GM18870 (cell line): ENCODE results near the gene RNASE9.
A peak's percentile ranks its signal among the peaks of the same experiment; 100 is the strongest.
"Not testable (repeated sequence)": the region's sequence is repeated elsewhere in the genome, so short reads cannot be mapped to it uniquely, and the experiment has no call there.

Experiments used
- ATAC-seq: cut with Tn5 transposase; IDR thresholded peaks from one replicate; pipeline ENCODE4 v1.9.1; 2021; ENCODE audit warnings: moderate library complexity; ENCODE audit not compliant: unreplicated experiment

RNASE9 gene

DNA sequence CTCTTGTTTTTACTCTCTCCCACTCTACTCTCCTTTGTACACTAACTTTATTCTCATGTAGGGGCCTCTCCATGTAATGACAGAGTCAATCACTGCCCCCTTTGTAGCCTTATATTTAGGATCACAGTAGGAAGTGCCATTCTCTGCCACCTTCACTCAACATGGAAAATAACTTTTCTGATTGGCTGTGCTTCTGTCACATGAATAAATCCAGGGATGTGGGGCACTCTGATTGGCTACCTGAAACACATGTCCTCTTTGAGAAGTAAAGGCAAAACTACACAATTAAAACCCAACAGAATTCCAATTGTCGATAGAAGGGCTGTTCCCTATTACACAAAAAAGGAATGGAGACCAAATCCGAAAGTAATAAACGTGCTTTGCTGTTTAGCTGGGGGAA is at the start of gene RNASE9:
Gene RNASE9 (minus strand): TSS at position 87 of the 400 bp plus-strand sequence.
- no peak for ATAC-seq

DNA sequence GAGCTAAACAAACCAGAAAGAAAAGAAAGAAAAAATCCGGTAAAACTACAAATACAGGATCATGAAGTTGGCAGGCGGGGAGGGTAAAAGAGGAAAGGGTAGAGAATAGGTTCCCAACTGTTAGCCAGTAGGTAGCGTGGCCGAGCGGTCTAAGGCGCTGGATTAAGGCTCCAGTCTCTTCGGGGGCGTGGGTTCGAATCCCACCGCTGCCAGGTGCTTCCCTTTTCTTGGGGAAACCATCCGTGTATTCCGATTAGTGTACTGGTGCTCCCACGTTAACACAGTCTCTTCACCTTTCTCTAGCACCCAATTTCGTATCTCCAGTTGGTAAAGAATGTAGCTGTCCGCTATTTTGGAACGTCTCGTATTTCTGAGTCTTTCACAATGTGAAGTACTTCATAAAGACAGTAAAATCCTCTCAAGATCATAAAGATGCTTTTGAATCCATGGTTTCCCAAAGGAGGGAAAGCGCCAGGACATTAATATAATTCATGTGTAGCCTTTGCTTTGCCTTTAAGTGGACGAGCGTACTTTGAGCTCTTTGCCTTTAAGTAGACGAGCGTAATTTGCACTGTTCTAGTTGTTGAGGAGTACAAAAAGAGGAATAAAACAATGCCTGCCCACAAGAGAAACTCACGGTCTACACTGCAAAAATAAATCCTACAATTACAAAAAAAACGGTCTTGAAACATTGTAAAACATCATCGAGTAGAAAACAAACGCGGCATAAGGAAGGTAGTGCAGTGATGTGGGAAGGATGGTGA is 49.3 kb upstream of the RNASE9 start:
- ATAC-seq, result no peak

DNA sequence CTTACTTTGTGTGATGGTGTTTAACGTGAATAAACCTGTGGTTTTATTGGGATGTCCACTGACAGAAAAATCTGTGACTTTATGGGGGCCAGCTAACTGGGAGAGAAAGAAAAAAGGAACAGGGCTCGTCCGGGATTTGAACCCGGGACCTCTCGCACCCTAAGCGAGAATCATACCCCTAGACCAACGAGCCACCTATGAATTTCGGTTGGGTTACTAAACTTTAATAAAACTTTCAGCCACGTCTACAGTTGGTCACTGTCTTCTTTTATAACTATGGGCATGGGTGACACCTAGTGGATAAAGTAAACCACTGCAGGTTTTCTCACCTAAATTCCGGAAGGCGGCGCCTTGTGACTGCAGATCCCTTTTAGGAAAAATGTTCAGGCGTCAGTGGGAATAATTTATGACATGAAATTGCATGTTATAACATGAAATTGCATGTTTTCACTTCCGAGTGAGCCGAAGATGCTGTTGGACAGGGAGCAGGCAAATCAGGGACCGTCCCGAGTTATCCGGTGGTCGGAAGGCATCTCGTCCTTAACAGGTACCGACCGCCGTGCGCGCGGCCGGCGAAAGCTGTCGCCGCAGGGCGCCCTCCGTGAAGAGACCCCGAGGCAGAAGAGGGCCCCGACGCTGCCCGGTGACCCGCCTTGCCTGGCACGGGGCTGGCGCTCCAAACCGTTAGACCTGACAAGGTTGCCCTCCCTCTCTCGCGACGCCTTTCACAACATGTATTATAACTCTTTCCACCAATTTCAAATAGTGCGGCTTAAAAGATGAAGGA is 48.6 kb upstream of the RNASE9 start:
- ATAC-seq, result peak; percentile 20

DNA sequence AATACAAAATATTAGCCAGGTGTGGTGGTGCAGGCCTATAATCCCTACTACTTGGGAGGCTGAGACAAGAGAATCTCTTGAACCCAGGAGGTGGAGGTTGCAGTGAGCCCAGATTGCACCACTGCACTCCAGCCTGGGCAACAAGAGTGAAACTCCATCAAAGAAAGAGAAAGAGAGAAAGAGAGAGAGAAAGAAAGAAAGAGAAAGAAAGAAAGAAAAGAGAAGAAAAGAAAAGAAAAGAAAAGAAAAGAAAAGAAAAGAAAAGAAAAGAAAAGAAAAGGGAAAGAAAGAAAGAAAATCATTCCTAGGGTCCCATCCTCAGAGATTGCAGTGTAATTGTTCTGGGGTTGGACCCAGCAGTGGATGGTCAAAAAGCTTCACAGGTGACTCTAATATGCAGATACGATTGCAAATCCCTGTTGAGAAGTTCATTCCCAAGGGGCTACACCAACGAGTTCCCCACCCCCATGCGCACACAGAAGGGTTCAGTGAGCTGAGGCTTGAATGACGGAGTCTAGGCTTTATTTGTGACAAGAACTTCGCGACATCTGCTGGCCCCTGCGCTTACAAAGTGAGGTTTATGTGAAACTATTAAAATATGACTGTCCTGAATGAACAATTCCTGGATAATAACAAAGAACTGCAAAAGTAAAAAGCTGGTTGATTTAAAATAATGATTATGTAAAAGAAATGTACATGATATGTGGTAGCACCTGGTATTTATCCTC is 47.7 kb upstream of the RNASE9 start:
- ATAC-seq, result no peak

- no peak for ATAC-seq
Measured at GRCh38 chr14:20607617-20608016, 46.8 kb upstream of the RNASE9 start.

DNA sequence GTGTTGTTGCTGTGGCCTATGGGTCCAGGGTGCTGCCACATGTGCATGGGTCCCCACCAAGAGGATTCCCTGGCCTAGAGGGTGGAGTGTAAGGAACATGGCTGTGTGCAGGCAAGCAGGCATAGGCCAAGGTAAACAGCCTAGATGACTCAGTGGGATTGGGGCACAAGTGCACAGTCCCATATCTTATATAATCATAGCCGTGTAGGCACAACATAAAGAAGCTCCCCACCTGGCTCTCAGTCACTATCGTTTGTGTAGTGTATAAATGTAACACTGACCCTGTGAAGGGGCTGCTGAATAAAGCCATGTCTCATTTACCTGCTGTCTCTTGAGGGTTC is 46.0 kb upstream of the RNASE9 start:
- ATAC-seq, result no peak

GRCh38 chr14:20606190-20606901 is 45.5 kb upstream of the RNASE9 start:
- ATAC-seq, result no peak

GRCh38 chr14:20603813-20604690 is 43.2 kb upstream of the RNASE9 start:
- no peak for ATAC-seq

- ATAC-seq, result no peak
Measured at GRCh38 chr14:20602583-20602982, 41.7 kb upstream of the RNASE9 start.

GRCh38 chr14:20601522-20601921 is 40.7 kb upstream of the RNASE9 start:
- no peak for ATAC-seq

- ATAC-seq, result no peak
Measured at GRCh38 chr14:20597108-20597507, 36.3 kb upstream of the RNASE9 start.

GRCh38 chr14:20595726-20596125 is 34.9 kb upstream of the RNASE9 start:
- not testable (repeated sequence) for ATAC-seq

GRCh38 chr14:20592574-20592973 is 31.7 kb upstream of the RNASE9 start:
- no peak for ATAC-seq

DNA sequence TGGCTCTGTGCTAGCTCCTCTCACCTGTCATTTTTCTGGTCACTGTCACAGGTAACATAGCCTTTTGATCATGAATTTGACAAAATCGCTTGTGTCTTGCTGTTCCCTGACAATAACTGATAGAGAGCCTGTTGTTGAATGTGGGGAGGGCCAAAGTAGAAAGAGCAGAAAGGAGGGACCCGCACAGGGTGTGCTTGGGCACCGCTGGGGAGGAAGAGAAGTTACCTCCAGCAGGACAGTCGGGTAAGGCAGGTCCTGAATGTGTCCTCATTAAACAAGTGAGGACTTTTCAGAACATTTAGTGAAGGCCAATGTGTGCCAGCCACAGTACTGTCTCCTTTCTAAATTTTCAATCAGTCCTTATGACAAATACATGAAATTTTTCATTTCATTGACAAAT is 30.4 kb upstream of the RNASE9 start, which contains the start of gene RNASE12:
Gene RNASE12 (minus strand): TSS at position 142 of the 400 bp plus-strand sequence. CDS start 653 bp downstream, outside the sequence.
- no peak for ATAC-seq

DNA sequence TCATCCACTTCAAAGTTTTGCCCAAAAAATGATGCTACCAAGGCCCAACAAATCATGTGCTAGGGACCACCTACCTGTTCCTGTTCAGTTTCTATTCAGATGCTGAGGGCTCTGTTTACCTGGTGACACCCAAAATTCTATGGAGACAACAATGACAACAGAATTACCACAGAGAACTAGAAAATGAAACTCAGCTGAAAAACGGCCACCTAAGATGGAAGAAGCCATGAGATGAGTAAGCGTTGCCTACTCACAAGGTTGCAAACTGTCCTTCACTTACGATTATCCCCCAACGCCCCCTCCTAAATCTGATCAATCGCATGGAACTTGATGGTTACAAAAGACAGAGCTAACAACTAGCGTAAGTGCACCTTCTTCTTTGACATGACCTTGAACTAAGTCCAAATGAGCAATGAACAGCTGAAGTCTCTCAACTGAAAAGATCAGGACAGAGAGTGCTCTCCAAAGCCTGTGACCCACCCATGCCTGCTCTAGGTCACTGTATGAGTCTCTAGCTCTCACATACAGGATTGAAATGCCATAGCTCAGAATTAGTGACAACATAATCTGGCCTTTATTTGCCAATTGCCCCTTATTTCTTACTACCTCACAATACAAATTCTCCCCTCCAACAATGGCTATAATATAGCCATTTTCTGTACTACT is 26.8 kb upstream of the RNASE9 start, which contains the start of gene RNASE11:
Gene RNASE11 (minus strand): TSS at position 513 of the 666 bp plus-strand sequence.
- no peak for ATAC-seq

DNA sequence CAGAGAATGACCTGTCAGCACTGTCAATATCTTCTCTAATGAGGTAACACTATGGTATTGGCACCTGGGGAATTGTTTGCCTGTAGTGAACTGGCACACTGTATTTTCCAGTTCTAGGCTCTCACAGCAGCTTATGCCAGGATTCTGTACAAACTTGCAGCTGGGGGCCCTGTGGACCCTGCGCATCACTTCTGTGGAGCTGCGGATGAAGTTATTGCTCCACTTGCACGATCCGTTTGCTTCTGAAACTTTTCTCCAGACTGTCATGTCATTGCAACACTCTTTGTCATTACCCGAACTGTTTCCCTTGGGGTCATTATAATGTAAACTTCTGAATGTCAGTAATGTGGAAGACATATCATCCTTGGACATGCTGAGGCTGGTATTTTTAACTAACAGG is 23.1 kb upstream of the RNASE9 start:
- no peak for ATAC-seq

GRCh38 chr14:20583142-20583541 is 22.3 kb upstream of the RNASE9 start:
- no peak for ATAC-seq

DNA sequence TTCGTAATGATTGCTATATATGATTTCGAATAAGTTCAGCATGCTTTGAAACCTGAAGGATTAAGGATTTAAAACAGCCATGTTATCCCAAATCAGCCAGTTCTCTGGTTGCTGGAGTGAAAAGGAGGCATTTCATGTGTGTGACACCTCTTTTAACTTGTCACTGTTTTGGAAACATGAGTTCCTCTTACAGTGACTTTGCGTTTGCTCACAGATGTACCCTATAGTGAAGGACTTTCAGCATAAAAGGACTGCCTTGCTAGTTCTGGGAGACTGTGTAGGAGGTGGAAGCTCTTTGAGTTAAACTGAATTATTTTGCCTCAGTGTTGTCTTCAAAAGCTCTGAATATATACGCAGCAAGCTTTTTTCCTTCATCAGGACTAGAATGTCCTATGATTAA is 19.4 kb upstream of the RNASE9 start:
- no peak for ATAC-seq

- ATAC-seq, result no peak
Measured at GRCh38 chr14:20578784-20579502, 18.1 kb upstream of the RNASE9 start.
